Liver (tissue), 3 donors: Measurements from ENCODE around the gene ZDHHC19.
A peak's percentile ranks its signal among the peaks of the same experiment; 100 is the strongest.

Experiments
- ATF3 ChIP-seq: IDR thresholded peaks from 2 replicates; pipeline ENCODE4 v1.6.1; 2016; ENCODE audit warnings: antibody characterized with exemption
- CTCF ChIP-seq: fragments of 150-350 bp; IDR thresholded peaks from 2 replicates; pipeline ENCODE4 v1.5.1; 2017; ENCODE audit warnings: improper control_type of control experiment, low read depth, low read length; ENCODE audit not compliant: missing input control
- EGR1 ChIP-seq, 2 donors: IDR thresholded peaks; 2 replicates each; pipeline ENCODE4 v1.6.1; 2016 to 2018; ENCODE audit warnings: antibody characterized with exemption in 2 of 2, low read depth in 2 of 2
- HNF4A ChIP-seq, 2 donors: conservative IDR thresholded peaks; 2 replicates each; pipeline ENCODE4 v1.6.1; 2016; ENCODE audit warnings: antibody characterized with exemption in 2 of 2, mild to moderate bottlenecking in 2 of 2
- JUND ChIP-seq, 2 donors: IDR thresholded peaks; 2 replicates each; pipeline ENCODE4 v1.6.1; 2016; ENCODE audit warnings: antibody characterized with exemption in 2 of 2
- NR2F2 ChIP-seq: IDR thresholded peaks from 2 replicates; pipeline ENCODE4 v1.6.1; 2016; ENCODE audit warnings: antibody characterized with exemption
- RAD21 ChIP-seq, 2 donors: IDR thresholded peaks; 2 replicates each; pipeline ENCODE4 v1.6.1; 2016; ENCODE audit warnings: antibody characterized with exemption in 2 of 2, mild to moderate bottlenecking in 2 of 2
- REST ChIP-seq: IDR thresholded peaks from 2 replicates; pipeline ENCODE4 v1.6.1; 2016; ENCODE audit warnings: antibody characterized with exemption, mild to moderate bottlenecking
- SP1 ChIP-seq: IDR thresholded peaks from 2 replicates; pipeline ENCODE4 v1.6.1; 2018; ENCODE audit warnings: antibody characterized with exemption, mild to moderate bottlenecking
- YY1 ChIP-seq: IDR thresholded peaks from 2 replicates; pipeline ENCODE4 v1.6.1; 2016; ENCODE audit warnings: antibody characterized with exemption, mild to moderate bottlenecking
- ZBTB33 ChIP-seq: IDR thresholded peaks from 2 replicates; pipeline ENCODE4 v1.6.1; 2016; ENCODE audit warnings: antibody characterized with exemption
- donor health status: healthy.
- donor health status: healthy.

- TF ChIP-seq ZBTB33 (no peak), CTCF (no peak), RAD21 (IDR thresholded peaks at IDR 0.05) (no peak), HNF4A (conservative IDR thresholded peaks at IDR 0.05) (peak in 1 of 2 donors; percentile 13), SP1 (no peak), JUND (IDR thresholded peaks at IDR 0.05) (no peak), ATF3 (no peak), REST (no peak), YY1 (no peak), EGR1 (IDR thresholded peaks at IDR 0.05; ENCODE audit: low read depth in 2 of 2) (no peak), NR2F2 (no peak)
Observed at GRCh38 chr3:196168808-196169391, 42.3 kb downstream of the ZDHHC19 start.
